Activated CD4-positive, alpha-beta memory T cell treated with anti-CD3 and anti-CD28 coated beads for 36 hours (primary cell): ENCODE results near the gene ATRX. TPM values are rescaled to one million over a fixed set of nuclear protein-coding genes. Genes with fewer than 3 reads are reported as not detected.
"Not testable (repeated sequence)": the region's sequence is repeated elsewhere in the genome, so short reads cannot be mapped to it uniquely, and the experiment has no call there.

Experiments used
- CTCF ChIA-PET: fragments of 350-600 bp; sonication (Branson Sonifier 250); formaldehyde crosslinking; loops from one replicate; lab custom pipeline; 2021; ENCODE audit warnings: antibody characterized with exemption, inconsistent platforms; lab: Charles Lee
- POLR2A ChIA-PET: fragments of 350-600 bp; sonication (Branson Sonifier 250); formaldehyde crosslinking; loops from one replicate; lab custom pipeline; 2021; ENCODE audit warnings: antibody characterized with exemption; lab: Charles Lee
- DNase-seq: peaks from one replicate; pipeline ENCODE4 v3.0.0-alpha.2; 2020
- H3K27ac Mint-ChIP-seq: one replicate; pipeline ENCODE4 v1.8.0; 2021; ENCODE audit warnings: mixed read lengths
- H3K27me3 Mint-ChIP-seq: one replicate; pipeline ENCODE4 v1.8.0; 2021; ENCODE audit warnings: mixed read lengths
- H3K36me3 Mint-ChIP-seq: one replicate; pipeline ENCODE4 v1.8.0; 2021; ENCODE audit warnings: mixed read lengths
- H3K4me1 Mint-ChIP-seq: one replicate; pipeline ENCODE4 v1.8.0; 2021; ENCODE audit warnings: low read depth, mixed read lengths
- H3K4me3 Mint-ChIP-seq: one replicate; pipeline ENCODE4 v1.8.0; 2021; ENCODE audit warnings: mild to moderate bottlenecking, mixed read lengths
- H3K9me3 Mint-ChIP-seq: one replicate; pipeline ENCODE4 v1.8.0; 2021; ENCODE audit warnings: mixed read lengths
- intact Hi-C: fragments of 100-400 bp; cut with micrococcal nuclease; formaldehyde crosslinking; loops from one replicate; pipeline ENCODE4 v1.15.1; 2023
- total RNA-seq, 2 experiments: library from RNA; stranded (reverse); gene quantifications; one replicate each; pipeline ENCODE4 v1.2.3, GENCODE V29; 2021

ATRX gene
- total RNA-seq, 2 experiments from 2014 or later, result 56.8 to 60.4 TPM

DNA sequence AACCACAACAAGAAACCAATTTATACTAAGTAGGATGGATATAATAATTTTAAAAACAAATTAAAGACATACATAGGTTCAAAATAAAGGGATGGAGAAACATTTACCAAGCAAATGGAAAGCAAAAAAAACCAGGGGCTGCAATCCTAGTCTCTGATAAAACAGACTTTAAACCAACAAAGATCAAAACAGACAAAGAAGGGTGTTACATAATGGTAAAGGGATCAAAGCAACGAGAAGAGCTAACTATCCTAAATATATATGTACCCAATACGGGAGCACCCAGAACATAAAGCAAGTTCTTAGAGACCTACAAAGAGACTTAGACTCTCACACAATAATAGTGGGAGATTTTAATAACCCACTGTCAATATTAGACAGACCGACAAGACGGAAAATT, 66.6 kb downstream of the ATRX start:
- H3K4me3 Mint-ChIP-seq, result no peak overlapping the region
- H3K27me3 Mint-ChIP-seq, result no peaks in the 10 kb centered on the region
- ChIA-PET CTCF (no interaction called here), POLR2A (no interaction called here)
- H3K27ac Mint-ChIP-seq, result no peak overlapping the region
- peaks cover 36% of the 10 kb centered on the region for H3K4me1 Mint-ChIP-seq
- peaks cover 5% of the 10 kb centered on the region for H3K36me3 Mint-ChIP-seq
- DNase-seq, result no peak
- intact Hi-C loops, result no loop called here
- peaks cover 7% of the 10 kb centered on the region for H3K9me3 Mint-ChIP-seq

DNA sequence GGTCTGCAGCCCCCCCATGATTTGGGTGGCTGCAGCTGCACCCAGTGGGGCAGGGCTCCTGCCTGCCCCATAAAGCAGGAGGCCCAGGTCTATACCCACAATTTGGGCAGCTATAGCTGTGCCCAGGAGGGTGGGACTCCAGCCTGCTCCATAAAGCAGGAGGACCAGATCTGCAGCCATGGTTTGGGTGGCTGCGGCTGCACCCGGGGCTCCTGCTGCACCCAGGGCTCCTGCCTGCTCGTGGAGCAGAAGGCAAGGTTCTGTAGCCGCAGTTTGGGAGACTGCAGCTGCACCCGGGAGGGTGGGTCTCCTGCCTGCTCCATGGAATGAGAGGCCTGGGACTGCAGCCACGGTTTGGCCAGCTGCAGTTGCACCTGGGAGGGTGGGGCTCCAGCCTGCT, 81.1 kb downstream of the ATRX start:
- peaks cover 7% of the 10 kb centered on the region for H3K4me1 Mint-ChIP-seq
- no peak overlapping the region for H3K4me3 Mint-ChIP-seq
- H3K27ac Mint-ChIP-seq, result no peak overlapping the region
- no peaks in the 10 kb centered on the region for H3K27me3 Mint-ChIP-seq
- intact Hi-C loops, result no loop called here
- POLR2A ChIA-PET, result no interaction called here
- DNase-seq, result no peak
- CTCF ChIA-PET, result no interaction called here
- peaks cover 9% of the 10 kb centered on the region for H3K36me3 Mint-ChIP-seq
- H3K9me3 Mint-ChIP-seq, result no peaks in the 10 kb centered on the region

DNA sequence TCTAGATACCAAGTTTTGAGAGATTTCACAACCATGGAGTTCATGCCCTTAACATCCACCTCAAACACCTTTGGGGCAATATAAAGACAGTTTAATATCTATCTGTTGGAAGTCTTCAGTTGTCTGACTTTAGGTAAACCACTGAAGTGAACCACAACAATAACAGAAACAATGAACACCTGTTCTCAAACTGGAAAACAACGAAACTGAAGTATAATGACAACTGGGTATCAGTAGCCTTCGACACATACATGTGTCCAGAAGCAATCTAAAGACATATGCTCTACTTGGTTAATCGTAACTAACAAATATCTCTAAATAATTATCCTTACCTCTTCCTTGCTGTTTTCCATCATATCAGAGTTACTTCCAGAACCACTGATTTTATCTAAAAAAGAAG, 87.8 kb downstream of the ATRX start:
- no peak overlapping the region for H3K27ac Mint-ChIP-seq
- H3K27me3 Mint-ChIP-seq, result no peaks in the 10 kb centered on the region
- no peak for DNase-seq
- peaks cover 11% of the 10 kb centered on the region for H3K36me3 Mint-ChIP-seq
- ChIA-PET CTCF (no interaction called here), POLR2A (no interaction called here)
- intact Hi-C loops, result no loop called here
- H3K4me1 Mint-ChIP-seq, result peaks cover 20% of the 10 kb centered on the region
- H3K4me3 Mint-ChIP-seq, result no peak overlapping the region
- H3K9me3 Mint-ChIP-seq, result no peaks in the 10 kb centered on the region

DNA sequence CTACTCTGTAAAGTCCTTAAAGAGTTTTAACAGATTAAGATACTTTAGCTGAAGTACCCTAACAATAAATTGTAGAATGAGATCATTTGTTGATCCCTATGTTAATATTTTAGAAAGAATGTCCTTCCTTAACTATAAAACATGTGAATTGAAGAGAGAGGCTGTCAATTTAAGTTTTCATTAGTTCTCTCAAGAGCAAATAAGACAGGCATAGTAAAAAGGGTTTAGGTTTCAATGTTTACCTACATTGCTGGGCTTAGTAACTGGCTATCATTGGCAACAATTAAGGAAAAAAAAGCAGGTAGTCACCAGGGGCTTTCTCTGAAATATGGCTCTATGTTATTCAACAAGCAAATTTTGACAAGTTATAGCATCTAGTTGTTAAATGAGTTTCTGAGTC, 91.5 kb downstream of the ATRX start:
- H3K9me3 Mint-ChIP-seq, result no peaks in the 10 kb centered on the region
- H3K27ac Mint-ChIP-seq, result peak overlapping the region; percentile 28
- no peak for DNase-seq
- intact Hi-C loops, result no loop called here
- peaks cover 7% of the 10 kb centered on the region for H3K36me3 Mint-ChIP-seq
- H3K4me3 Mint-ChIP-seq, result no peak overlapping the region
- ChIA-PET CTCF (no interaction called here), POLR2A (no interaction called here)
- peaks cover 14% of the 10 kb centered on the region for H3K4me1 Mint-ChIP-seq
- H3K27me3 Mint-ChIP-seq, result no peaks in the 10 kb centered on the region

- ChIA-PET CTCF (no interaction called here), POLR2A (no interaction called here)
- DNase-seq, result no peak
- H3K4me3 Mint-ChIP-seq, result peak overlapping the region; percentile 10
- H3K9me3 Mint-ChIP-seq, result no peaks in the 10 kb centered on the region
- H3K36me3 Mint-ChIP-seq, result peaks cover 7% of the 10 kb centered on the region
- H3K4me1 Mint-ChIP-seq, result peaks cover 14% of the 10 kb centered on the region
- no peaks in the 10 kb centered on the region for H3K27me3 Mint-ChIP-seq
- peak overlapping the region; percentile 35 for H3K27ac Mint-ChIP-seq
- intact Hi-C loops, result no loop called here
Measured at GRCh38 chrX:77693594-77693993, 92.4 kb downstream of the ATRX start.

DNA sequence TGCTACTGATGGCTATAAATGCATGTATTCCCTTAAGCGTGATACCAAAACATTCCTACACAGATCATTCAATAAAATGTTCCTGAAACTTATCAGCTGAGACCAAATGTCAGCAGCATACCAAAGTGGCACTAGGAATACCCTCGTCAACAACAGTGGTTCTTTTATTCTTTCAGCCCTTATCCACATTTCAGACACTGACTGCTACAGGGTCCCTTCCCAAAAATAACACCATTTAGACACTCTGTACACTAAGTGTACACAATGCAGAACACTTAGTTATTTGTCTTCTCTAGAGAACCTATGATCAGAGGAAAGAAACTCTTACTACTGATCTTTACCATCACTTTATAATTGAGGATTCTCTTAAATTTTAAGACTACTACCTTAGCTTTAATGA, 94.1 kb downstream of the ATRX start:
- H3K9me3 Mint-ChIP-seq, result no peaks in the 10 kb centered on the region
- H3K4me3 Mint-ChIP-seq, result no peak overlapping the region
- CTCF ChIA-PET, result no interaction called here
- no peak overlapping the region for H3K27ac Mint-ChIP-seq
- no peak for DNase-seq
- intact Hi-C loops, result no loop called here
- POLR2A ChIA-PET, result interaction anchor here (0.5 kb wide), 1 partner anchor 143 kb away, joined by 5 read pairs; no protein-coding TSS in a partner anchor
- H3K36me3 Mint-ChIP-seq, result peaks cover 12% of the 10 kb centered on the region
- peaks cover 14% of the 10 kb centered on the region for H3K4me1 Mint-ChIP-seq
- no peaks in the 10 kb centered on the region for H3K27me3 Mint-ChIP-seq

DNA sequence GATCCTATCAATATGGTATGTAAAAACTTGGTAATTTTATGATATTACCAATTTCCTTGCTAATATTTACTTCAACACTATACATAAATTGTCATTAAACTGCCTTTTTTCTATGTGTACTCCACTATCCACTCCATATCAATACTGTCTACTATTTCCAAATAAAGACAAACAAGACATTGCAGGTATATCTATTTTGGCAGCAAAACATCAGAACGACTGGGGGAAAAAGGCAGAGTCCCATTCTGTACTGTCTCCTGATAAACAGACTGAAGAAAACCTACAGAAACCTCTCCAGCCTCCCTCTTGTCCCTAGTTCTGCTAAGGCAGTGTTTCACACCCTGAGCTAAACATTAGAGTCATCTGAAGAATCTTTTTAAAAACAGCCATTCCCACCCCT, 96.6 kb downstream of the ATRX start:
- intact Hi-C loops, result no loop called here
- ChIA-PET CTCF (no interaction called here), POLR2A (no interaction called here)
- H3K27me3 Mint-ChIP-seq, result no peaks in the 10 kb centered on the region
- no peaks in the 10 kb centered on the region for H3K9me3 Mint-ChIP-seq
- DNase-seq, result no peak
- H3K36me3 Mint-ChIP-seq, result peaks cover 20% of the 10 kb centered on the region
- H3K27ac Mint-ChIP-seq, result no peak overlapping the region
- H3K4me1 Mint-ChIP-seq, result peaks cover 9% of the 10 kb centered on the region
- no peak overlapping the region for H3K4me3 Mint-ChIP-seq

DNA sequence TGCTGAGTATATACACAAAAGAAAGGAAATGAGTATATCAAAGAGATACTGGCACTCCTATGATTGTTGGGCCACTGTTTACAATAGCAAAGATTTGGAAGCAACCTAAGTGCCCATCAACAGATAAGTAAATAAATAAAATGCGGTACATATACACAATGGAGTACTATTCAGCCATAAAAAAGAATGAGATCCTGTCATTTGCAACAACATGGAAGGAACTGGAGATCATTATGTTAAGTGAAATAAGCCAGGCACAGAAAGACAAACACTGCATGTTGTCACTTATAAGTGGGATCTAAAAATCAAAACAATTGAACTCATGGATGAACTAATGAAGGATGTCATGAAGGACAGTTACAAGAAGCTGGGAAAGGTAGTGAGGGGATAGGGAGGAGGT, 100.3 kb downstream of the ATRX start:
- H3K9me3 Mint-ChIP-seq, POLR2A ChIA-PET, DNase-seq, intact Hi-C loops, CTCF ChIA-PET, H3K27me3 Mint-ChIP-seq, H3K4me3 Mint-ChIP-seq, H3K27ac Mint-ChIP-seq: not testable (repeated sequence)
- peaks cover 22% of the 10 kb centered on the region for H3K4me1 Mint-ChIP-seq
- peaks cover 34% of the 10 kb centered on the region for H3K36me3 Mint-ChIP-seq

- intact Hi-C loops, result no loop called here
Measured at GRCh38 chrX:77679144-77679543, 106.9 kb downstream of the ATRX start.

GRCh38 chrX:77675986-77676385, 110.0 kb downstream of the ATRX start:
- Mint-ChIP-seq H3K27ac (no peak overlapping the region), H3K4me1 (peaks cover 4% of the 10 kb centered on the region), H3K9me3 (no peaks in the 10 kb centered on the region), H3K36me3 (no peaks in the 10 kb centered on the region), H3K27me3 (no peaks in the 10 kb centered on the region), H3K4me3 (no peak overlapping the region)
- DNase-seq, result no peak
- CTCF ChIA-PET, result no interaction called here
- intact Hi-C loops, result no loop called here
- POLR2A ChIA-PET, result no interaction called here

More at GRCh38 chrX:77679144-77679543, 106.9 kb downstream of the ATRX start:
- DNase-seq, result no peak
- H3K27me3 Mint-ChIP-seq, result no peaks in the 10 kb centered on the region
- H3K9me3 Mint-ChIP-seq, result no peaks in the 10 kb centered on the region
- POLR2A ChIA-PET, result no interaction called here
- peaks cover 22% of the 10 kb centered on the region for H3K4me1 Mint-ChIP-seq
- CTCF ChIA-PET, result no interaction called here
- peaks cover 12% of the 10 kb centered on the region for H3K36me3 Mint-ChIP-seq
- no peak overlapping the region for H3K4me3 Mint-ChIP-seq
- H3K27ac Mint-ChIP-seq, result no peak overlapping the region

DNA sequence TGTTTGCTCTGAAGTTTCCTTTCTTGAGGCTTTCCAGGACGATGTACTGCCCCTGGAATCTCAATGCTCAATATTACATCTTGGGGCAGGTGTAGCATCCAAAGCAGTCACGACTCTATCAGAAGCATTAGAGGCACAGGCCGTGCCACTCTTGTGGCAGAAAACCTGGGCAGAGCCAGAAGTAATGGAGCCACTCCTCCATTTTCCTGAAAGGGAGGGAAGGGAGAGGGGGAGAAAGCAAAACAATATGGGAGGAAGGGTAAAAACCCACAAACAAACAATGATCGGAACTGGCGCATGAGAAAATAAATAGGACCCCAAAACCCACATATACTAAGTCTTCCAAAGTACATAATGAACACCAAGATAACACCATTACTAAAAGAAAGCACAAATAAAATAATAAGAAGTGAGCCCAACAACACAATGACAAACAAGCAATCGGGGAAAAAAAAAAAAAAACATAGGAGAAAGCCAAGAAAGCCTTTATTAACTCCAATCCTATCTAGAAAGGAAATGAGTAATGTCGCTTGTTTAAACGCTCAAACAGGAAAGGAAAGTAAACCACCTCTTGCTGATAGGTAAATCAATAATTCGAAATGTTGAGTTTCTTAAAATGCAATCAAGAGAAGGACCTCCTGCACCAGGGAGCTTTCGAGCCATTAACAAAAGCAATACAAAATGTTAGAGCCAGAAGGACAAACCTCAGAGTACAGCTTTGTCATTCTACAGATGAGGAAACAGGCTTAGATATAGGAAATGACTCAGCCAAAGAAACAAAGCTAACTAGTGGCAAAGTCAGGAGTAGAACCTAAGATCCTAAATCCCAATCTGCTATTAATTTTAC, 117.4 kb downstream of the ATRX start:
- CTCF ChIA-PET, result no interaction called here
- Mint-ChIP-seq H3K4me1 (peaks cover 12% of the 10 kb centered on the region), H3K36me3 (no peaks in the 10 kb centered on the region), H3K27ac (no peak overlapping the region), H3K4me3 (no peak overlapping the region), H3K27me3 (no peaks in the 10 kb centered on the region), H3K9me3 (no peaks in the 10 kb centered on the region)
- POLR2A ChIA-PET, result no interaction called here
- intact Hi-C loops, result no loop called here
- DNase-seq, result no peak

- H3K9me3 Mint-ChIP-seq, result no peaks in the 10 kb centered on the region
- H3K27ac Mint-ChIP-seq, result no peak overlapping the region
- H3K4me3 Mint-ChIP-seq, result no peak overlapping the region
- H3K36me3 Mint-ChIP-seq, result peaks cover 8% of the 10 kb centered on the region
- no peaks in the 10 kb centered on the region for H3K4me1 Mint-ChIP-seq
- CTCF ChIA-PET, result no interaction called here
- POLR2A ChIA-PET, result no interaction called here
- intact Hi-C loops, result no loop called here
- no peaks in the 10 kb centered on the region for H3K27me3 Mint-ChIP-seq
- DNase-seq, result no peak
Measured at GRCh38 chrX:77658886-77659285, 127.1 kb downstream of the ATRX start.

DNA sequence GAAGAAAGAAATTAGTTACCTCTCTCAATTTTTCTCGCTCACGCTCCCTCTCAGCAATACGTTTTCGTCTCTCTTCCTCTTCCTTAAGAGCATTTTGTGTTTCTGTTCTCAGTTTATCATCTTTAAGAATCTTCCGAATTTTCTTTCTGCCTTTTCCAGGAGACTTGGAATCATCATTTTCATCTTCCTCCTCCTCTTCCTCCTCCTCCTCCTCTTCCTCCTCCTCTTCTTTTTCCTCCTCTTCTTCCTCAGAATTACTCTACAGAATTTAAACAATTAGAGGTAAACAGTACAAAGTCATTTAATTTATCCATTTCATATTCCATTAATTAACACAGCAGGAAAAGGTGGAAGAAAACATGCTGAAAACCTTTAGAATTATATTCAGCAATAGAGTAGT, 133.9 kb downstream of the ATRX start:
- intact Hi-C loops, result no loop called here
- no peak overlapping the region for H3K4me3 Mint-ChIP-seq
- no peak overlapping the region for H3K27ac Mint-ChIP-seq
- no peaks in the 10 kb centered on the region for H3K9me3 Mint-ChIP-seq
- peaks cover 10% of the 10 kb centered on the region for H3K36me3 Mint-ChIP-seq
- no peaks in the 10 kb centered on the region for H3K27me3 Mint-ChIP-seq
- no peak for DNase-seq
- CTCF ChIA-PET, result no interaction called here
- POLR2A ChIA-PET, result no interaction called here
- peaks cover 4% of the 10 kb centered on the region for H3K4me1 Mint-ChIP-seq
